Fibroblast of lung (primary cell): Measurements from ENCODE around the gene CYTH1.

Source experiments
- CTCF ChIP-seq, 2 donors: IDR thresholded peaks in 1 of 2; conservative IDR thresholded peaks in 1 of 2; 1 replicate in 1 of 2; 2 replicates in 1 of 2; pipeline ENCODE4 v1.5.1; 2011 to 2012; ENCODE audit warnings: low read length in 2 of 2, control low read depth in 1 of 2, inconsistent platforms in 1 of 2, low read depth in 1 of 2, mild to moderate bottlenecking in 1 of 2
- EZH2 ChIP-seq: IDR thresholded peaks from 2 replicates; pipeline ENCODE4 v1.5.1; 2012; ENCODE audit warnings: low read length, control low read depth, mild to moderate bottlenecking; ENCODE audit errors: missing control alignments

GRCh38 chr17:78787444-78787843, 5.4 kb upstream of the CYTH1 start:
- no peak for TF ChIP-seq CTCF (conservative IDR thresholded peaks at IDR 0.05 in 1 of 2, IDR thresholded peaks at IDR 0.05 in 1 of 2; ENCODE audit: low read depth in 1 of 2, low read length in 2 of 2)
- TF ChIP-seq EZH2 = no peak
